Psoas muscle (tissue), 8 donors: ENCODE measurements around the gene PEBP1. TPM values are rescaled to one million over a fixed set of nuclear protein-coding genes. Genes with fewer than 3 reads are reported as not detected.
"Not testable (repeated sequence)": the region's sequence is repeated elsewhere in the genome, so short reads cannot be mapped to it uniquely, and the experiment has no call there.

Experiments
- ATAC-seq, 4 donors: fragments of 200-7000 bp; cut with Tn5 transposase; one replicate each; pipeline ENCODE4 v1.9.1; 2020; ENCODE audit warnings: moderate library complexity in 3 of 4, mild to moderate bottlenecking in 2 of 4
- DNase-seq, 2 donors: peaks; one replicate each; pipeline ENCODE4 v3.0.0-alpha.2; 2020
- H3K27ac ChIP-seq: fragments of 200-600 bp; one replicate; pipeline ENCODE4 v1.8.0; 2022
- H3K27me3 ChIP-seq, 3 donors: fragments of 200-600 bp in 1 of 3; one replicate each; pipeline versions ENCODE4 v1.6.1 to v1.8.0; 2013 to 2022; ENCODE audit warnings: low read length in 2 of 3, mild to moderate bottlenecking in 2 of 3, moderate library complexity in 1 of 3; ENCODE audit not compliant: insufficient read depth in 3 of 3
- H3K36me3 ChIP-seq, 2 donors: fragments of 200-600 bp in 1 of 2; one replicate each; pipeline versions ENCODE4 v1.6.1 to v1.8.0; 2013 to 2022; ENCODE audit warnings: low read depth in 1 of 2, mild to moderate bottlenecking in 1 of 2, moderate library complexity in 1 of 2; ENCODE audit not compliant: insufficient read depth in 1 of 2
- H3K4me1 ChIP-seq: fragments of 200-600 bp; one replicate; pipeline ENCODE4 v1.8.0; 2022
- H3K4me3 ChIP-seq: fragments of 200-600 bp; one replicate; pipeline ENCODE4 v1.8.0; 2022; ENCODE audit warnings: mild to moderate bottlenecking
- H3K9me3 ChIP-seq: fragments of 200-600 bp; one replicate; pipeline ENCODE4 v1.8.0; 2022
- CTCF ChIP-seq: fragments of 200-600 bp; IDR thresholded peaks from one replicate; pipeline ENCODE4 v1.8.0; 2022; ENCODE audit warnings: antibody characterized with exemption
- WGBS, 3 donors: extraction: QIAGEN DNeasy Blood & Tissue Kit; methylation state at CpG; one replicate each; pipeline versions ENCODE4 v1.1.6 to v1.1.7; 2013; 5-methylcytosine and 5-hydroxymethylcytosine counted together
- intact Hi-C, 2 donors: fragments of 100-400 bp; cut with DNase I; formaldehyde crosslinking; loops; one replicate each; pipeline versions ENCODE4 v1.11.0 to v1.14.2; 2022
- polyA plus RNA-seq, 3 donors: library from polyadenylated mRNA; stranded (reverse); fragments of 200-250 nt; gene quantifications; one replicate each; pipeline ENCODE4 v1.2.3, GENCODE V29; 2013
- total RNA-seq, 4 donors: library from RNA; stranded (reverse); fragmentation: NEBNext Ultra II Directional in 2 of 4; extraction: Animal tissue kit (Norgen Biotek cat#: 25700) in 2 of 4; gene quantifications; one replicate each; pipeline versions ENCODE4 v1.2.1 to v1.2.4, GENCODE V29; 2021 to 2023
- donor health status: healthy with polysubstance abuse.
- donor health status: DM: no; HTN: no; CAD: no; lungs with moderate emphysema.
- donor health status: Bipolar disorder and iron deficiency.
- donor health status: healthy.
- donor health status: DM: yes; HTN: yes; CAD: no.
- donor health status: DM: no; HTN: no; CAD: no.
- donor health status: DM: no; HTN: no; CAD: no.
- donor health status: DM: yes; HTN: yes; CAD: no.

PEBP1 gene
- total and polyA plus RNA-seq, 7 donors: 144 to 326 (median 258) TPM

- 87 to 95% (median 91%) methylated on average over 5 of the region's 5 CpGs for WGBS, 3 donors
- no peak for TF ChIP-seq CTCF
- H3K27me3 ChIP-seq: no peaks in the 10 kb centered on the region
- ATAC-seq (no peak), DNase-seq (no peak)
- intact Hi-C loops: loop anchor here in 1 of 2 donors (10.0 kb wide), 1 partner anchor 250 kb away; the partner anchor contains the start of genes SUDS3 and TAOK3
- no peaks in the 10 kb centered on the region for H3K9me3 ChIP-seq
- no peak overlapping the region for H3K4me3 ChIP-seq
- no peaks in the 10 kb centered on the region for H3K36me3 ChIP-seq
- H3K27ac ChIP-seq: no peak overlapping the region
- H3K4me1 ChIP-seq: peaks cover 10% of the 10 kb centered on the region
Measured at GRCh38 chr12:118124333-118124874, 11.5 kb upstream of the PEBP1 start.

- Histone ChIP-seq H3K4me1 (peaks cover 7% of the 10 kb centered on the region), H3K4me3 (no peak overlapping the region), H3K27ac (no peak overlapping the region), H3K9me3 (no peaks in the 10 kb centered on the region), H3K36me3 (no peaks in the 10 kb centered on the region), H3K27me3 (no peaks in the 10 kb centered on the region)
- no peak for ATAC-seq
- no peak for TF ChIP-seq CTCF
- DNase-seq: no peak
- intact Hi-C loops: loop anchor here in 1 of 2 donors (10.0 kb wide), 1 partner anchor 249 kb away; the partner anchor contains the start of genes SUDS3 and TAOK3
- WGBS, 3 donors: 93 to 98% (median 94%) methylated on average over 4 of the region's 4 CpGs
Measured at GRCh38 chr12:118125743-118126118, 10.2 kb upstream of the PEBP1 start.

- 47 to 70% (median 58%) methylated on average over 13 of the region's 13 CpGs for WGBS, 3 donors
Measured at GRCh38 chr12:118126119-118126757, 9.7 kb upstream of the PEBP1 start.

GRCh38 chr12:118127867-118128266 lies 8.1 kb upstream of the PEBP1 start:
- no peak for ATAC-seq
- Histone ChIP-seq H3K9me3 (no peaks in the 10 kb centered on the region), H3K4me1 (no peaks in the 10 kb centered on the region), H3K27ac (no peak overlapping the region), H3K36me3 (no peaks in the 10 kb centered on the region), H3K27me3 (no peaks in the 10 kb centered on the region), H3K4me3 (no peak overlapping the region)
- intact Hi-C loops: loop anchor here in 1 of 2 donors (10.0 kb wide), 1 partner anchor 247 kb away; the partner anchor contains the start of genes SUDS3 and TAOK3
- WGBS, 3 donors: 88 to 96% (median 92%) methylated on average over 5 of the region's 5 CpGs
- no peak for DNase-seq
- TF ChIP-seq CTCF: no peak

More at GRCh38 chr12:118126119-118126757, 9.7 kb upstream of the PEBP1 start:
- intact Hi-C loops: loop anchor here in 1 of 2 donors (10.0 kb wide), 1 partner anchor 249 kb away; the partner anchor contains the start of genes SUDS3 and TAOK3
- Histone ChIP-seq H3K27me3 (no peaks in the 10 kb centered on the region), H3K4me1 (peaks cover 2% of the 10 kb centered on the region), H3K36me3 (no peaks in the 10 kb centered on the region), H3K27ac (no peak overlapping the region), H3K9me3 (no peaks in the 10 kb centered on the region), H3K4me3 (no peak overlapping the region)
- peak in 1 of 2 donors; percentile 27 for DNase-seq
- TF ChIP-seq CTCF: no peak
- ATAC-seq: peak; percentile 17 to 75 (median 48)

GRCh38 chr12:118129436-118129835 lies 6.5 kb upstream of the PEBP1 start:
- not testable (repeated sequence) for H3K27me3 ChIP-seq, H3K36me3 ChIP-seq, H3K27ac ChIP-seq, ATAC-seq, H3K4me1 ChIP-seq, H3K4me3 ChIP-seq, H3K9me3 ChIP-seq, DNase-seq
- WGBS, 3 donors: 97 to 98% (median 97%) methylated on average over 5 of the region's 5 CpGs
- intact Hi-C loops: loop anchor here in 1 of 2 donors (10.0 kb wide), 1 partner anchor 245 kb away; the partner anchor contains the start of genes SUDS3 and TAOK3
